ENCODE results near the gene GEN1.

Gene GEN1, protein sequence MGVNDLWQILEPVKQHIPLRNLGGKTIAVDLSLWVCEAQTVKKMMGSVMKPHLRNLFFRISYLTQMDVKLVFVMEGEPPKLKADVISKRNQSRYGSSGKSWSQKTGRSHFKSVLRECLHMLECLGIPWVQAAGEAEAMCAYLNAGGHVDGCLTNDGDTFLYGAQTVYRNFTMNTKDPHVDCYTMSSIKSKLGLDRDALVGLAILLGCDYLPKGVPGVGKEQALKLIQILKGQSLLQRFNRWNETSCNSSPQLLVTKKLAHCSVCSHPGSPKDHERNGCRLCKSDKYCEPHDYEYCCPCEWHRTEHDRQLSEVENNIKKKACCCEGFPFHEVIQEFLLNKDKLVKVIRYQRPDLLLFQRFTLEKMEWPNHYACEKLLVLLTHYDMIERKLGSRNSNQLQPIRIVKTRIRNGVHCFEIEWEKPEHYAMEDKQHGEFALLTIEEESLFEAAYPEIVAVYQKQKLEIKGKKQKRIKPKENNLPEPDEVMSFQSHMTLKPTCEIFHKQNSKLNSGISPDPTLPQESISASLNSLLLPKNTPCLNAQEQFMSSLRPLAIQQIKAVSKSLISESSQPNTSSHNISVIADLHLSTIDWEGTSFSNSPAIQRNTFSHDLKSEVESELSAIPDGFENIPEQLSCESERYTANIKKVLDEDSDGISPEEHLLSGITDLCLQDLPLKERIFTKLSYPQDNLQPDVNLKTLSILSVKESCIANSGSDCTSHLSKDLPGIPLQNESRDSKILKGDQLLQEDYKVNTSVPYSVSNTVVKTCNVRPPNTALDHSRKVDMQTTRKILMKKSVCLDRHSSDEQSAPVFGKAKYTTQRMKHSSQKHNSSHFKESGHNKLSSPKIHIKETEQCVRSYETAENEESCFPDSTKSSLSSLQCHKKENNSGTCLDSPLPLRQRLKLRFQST

DNA sequence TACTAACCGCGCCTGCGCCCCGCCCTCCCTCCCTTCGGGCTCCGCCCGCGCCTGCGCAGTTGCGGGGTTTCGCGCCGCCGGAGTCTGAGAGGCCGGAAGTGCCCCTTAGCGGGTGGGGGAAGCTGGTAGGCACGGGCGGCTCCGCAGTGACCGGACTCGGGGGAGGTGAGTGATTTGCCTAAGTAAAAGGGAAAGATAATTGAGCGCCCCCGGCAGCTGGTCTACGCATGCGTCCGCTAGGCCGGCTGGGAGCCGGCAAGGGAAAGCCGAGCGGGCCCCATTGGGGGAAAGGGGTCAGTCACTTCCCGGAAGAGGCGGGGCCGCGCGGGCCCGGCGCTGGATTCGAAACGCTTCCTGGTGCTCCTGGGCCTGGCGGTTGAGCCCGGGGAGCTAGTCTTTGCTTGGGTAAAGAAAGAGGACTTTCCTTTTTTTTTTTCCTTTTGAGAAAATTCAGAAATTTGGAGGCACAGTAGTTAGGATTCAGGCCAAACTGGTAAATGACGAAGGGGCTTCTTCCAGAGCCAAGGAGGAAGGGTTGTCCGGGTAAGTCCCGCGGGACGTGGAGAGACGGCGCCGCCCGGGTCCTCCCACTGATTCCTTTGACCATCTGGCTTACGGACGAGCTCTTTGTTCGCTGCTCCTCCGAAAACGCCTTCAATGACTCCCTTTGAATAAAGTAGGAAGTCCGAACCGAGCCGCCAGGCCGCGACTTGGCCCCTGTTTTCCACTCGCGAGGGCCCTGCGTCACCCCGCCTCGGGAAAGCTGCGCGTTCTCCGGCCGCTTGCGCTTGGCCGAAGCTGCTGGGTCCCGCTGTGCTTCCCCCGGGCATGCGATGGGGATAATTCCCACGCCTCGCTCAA, at the start of gene GEN1, which contains the start of gene SMC6:
Gene GEN1 (plus strand): TSS at position 336 of the 861 bp plus-strand sequence. CDS start 5,806 bp downstream, outside the sequence.
Gene SMC6 (minus strand): TSS at position 8 of the 861 bp plus-strand sequence. CDS start 7,864 bp downstream, outside the sequence.
- DNase-seq: peak; percentile 88

DNA sequence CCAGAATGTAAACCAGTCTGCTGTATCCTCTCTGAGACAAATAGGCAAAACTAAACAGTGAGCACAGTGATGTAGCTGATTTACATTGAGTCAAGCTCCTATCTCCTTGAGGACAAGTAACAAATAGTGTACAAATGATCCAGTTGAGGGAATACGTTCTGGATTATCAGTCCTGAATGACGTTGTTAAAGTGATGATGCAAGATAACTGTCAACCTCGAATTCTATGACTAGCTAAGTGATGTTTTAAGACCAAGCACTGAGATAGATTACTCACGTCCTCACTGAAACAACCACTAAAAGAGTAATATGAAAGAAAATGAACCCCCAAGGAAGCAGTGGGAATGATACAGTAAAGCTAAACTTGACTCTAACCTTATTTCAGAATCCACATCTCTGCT, 47.1 kb upstream of the GEN1 start:
- DNase-seq: no peak

DNA sequence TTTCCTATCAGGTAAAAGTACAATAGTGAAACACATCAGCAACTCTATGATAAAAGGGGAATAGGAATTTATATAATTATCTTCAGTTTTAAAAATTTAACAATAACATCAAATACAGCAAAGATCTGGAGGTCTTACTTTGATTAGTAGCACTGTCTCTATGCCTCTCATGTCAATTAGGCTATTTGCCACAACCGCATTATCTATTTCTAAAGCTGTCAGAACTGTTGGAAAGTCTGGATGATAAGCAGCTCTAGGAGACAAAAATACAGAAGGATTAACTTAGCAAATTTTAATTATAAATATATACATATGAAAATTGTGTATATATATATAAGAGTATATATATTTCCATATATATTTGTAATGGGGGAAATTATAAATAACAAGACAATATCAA, 45.4 kb upstream of the GEN1 start:
- DNase-seq: no peak

DNA sequence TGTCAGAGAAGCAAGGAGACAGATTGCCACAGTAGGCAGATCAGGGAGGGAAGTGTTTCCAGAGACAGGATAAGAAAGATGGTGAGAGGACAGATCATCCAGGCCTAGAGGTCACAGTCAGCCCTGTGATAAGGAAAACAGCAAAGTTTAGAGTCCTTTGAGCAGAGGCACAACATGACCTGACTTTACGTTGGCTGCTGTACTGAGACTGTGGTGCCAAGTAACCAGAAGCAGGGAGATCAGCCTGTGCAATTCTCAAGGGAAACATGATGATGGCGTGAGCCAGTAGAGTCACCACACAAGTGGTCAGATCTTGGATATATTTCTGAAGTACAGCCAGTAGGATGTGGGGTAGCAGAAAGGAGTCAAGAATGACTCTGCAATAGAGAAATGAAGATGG, 44.0 kb upstream of the GEN1 start:
- DNase-seq: no peak

DNA sequence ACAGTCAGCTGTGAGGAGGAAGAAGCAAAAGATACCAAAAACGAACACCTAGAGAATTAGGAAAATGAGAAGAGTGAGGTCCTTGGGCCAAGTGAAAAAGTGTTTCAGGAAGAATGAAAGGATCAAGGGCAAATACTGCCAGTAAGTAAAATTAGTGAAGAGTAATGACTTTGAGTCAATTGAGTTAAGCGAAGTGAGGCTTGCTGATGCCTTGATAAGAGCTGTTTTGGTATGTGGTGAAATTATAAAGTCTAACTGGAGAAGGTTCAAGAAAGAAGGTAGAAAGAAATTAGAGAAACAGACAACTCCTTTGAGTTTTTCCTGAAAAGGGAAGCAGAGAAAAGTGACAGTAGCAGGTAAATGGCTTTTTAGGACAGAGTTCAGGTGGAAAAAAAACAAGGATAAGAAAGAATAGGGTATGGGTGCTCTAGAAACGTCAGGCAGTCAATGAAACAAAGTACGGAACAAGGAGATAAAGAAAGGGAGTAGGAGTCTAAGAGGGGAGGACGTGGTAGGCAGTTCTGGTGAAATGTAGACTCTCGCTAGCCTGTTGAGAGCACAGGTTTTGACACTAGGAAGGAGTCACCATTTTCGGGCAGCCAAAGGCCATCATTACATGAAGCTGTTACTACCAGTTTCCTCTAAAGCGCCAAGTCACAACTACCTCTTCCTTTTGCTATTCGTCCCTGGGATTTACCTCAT, 43.2 kb upstream of the GEN1 start:
- no peak for DNase-seq

DNA sequence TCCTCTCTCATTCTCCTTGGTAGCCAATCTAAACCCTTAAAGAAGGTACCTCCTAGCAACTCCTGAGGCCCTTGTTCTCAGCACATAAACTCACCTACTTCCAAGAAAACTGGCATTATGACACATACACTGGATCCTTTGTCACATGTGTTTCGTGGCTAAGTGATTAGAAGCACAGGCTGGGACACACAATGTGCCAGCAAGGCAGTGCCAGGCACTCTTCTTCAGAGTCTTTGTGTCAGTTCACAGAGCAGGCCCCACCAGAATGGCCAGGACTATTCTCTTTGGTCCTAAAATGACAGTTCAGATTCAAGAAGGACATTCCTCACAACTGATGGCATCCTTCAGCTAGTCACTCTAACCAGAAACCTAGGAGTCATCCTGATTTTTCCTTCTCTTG, 40.6 kb upstream of the GEN1 start:
- no peak for DNase-seq

DNA sequence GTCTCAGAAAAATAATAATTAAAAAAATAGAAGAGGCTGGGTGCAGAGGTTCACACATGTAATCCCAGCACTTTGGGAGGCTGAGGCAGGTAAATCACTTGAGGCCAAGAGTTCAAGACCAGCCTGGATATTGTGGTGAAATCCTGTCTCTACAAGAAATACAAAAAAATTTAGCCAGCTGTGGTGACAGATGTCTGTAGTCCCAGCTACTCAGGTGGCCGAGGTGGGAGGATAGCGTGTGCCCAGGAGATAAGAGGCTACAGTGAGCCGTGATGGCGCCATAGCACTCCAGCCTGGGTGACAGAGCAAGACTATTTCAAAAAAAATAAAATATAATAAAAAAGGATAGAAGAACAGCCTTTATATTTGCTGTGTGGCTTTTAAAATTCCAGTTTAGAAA, 36.3 kb upstream of the GEN1 start:
- DNase-seq: no peak

DNA sequence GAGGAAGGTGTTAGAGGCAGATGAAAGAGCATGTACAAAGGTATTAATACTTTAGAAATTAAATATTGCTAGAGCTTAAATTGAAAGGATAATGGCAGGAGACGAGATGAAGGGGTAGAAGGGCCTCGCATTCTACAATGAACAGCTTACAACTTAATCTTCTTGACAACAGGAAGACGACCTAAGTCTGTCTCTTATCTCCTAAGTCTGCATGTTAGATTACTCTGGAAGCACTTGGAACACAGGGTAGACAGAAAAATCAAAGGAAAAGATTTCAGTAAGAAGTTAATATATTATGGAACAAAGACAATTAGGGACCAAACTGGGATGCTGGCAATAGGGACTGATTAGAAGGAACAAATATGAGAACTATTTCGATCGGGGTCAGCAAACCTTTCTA, 35.2 kb upstream of the GEN1 start:
- no peak for DNase-seq

DNA sequence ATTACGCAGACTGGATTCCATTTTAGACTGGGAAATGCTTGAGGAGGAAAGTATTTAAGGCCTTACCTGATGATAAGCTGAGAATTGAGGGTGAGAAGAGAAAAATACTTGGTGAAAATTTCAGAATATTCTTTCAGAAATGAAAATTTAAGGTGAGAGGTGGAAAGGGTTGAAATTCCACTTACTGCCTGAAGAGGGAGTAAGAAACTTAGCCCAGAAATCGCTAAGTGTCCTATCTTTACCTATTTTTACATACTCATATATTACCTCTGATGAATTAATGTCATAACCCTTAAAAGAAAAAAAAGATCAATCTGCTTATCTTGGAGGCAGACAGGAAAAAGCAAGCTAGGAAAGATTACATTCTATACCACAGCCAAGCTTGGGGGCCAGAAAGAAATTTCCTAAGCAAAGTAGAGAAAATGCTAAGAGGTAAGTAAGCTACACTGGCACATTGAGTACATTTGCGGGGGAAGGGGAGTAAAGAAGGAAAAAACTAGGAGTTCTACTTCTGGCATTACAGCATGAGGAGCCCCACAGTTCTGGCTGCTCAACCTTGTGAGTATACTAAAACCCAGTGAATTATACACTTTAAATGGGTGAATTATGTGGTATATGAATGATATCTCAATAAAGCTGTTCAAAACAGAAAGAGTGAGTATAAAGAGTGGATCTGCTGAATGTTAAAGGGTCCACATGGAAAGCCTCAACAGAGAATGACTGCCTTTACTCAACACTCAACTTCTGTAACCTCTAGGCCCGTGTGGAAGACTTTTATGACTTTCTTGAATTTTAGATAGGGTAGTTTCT, 34.2 kb upstream of the GEN1 start:
- no peak for DNase-seq

DNA sequence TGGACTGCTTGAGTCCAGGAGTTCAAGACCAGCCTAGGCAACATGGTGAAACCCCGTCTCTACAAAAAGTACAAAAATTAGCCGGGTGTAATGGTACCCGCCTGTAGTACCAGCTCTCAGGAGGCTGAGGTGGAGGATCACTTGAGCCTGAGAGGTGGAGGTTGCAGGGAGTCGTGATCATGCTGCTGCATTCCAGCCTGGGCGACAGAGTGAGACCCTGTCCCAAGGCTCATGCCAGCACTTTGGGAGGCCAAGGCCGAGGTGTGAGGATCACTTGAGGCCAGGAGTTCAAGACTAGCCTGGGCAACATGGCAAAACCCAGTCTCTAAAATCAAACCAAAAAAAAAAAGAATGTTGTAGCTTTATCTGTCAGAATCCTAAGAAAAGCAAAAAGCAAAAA, 25.7 kb upstream of the GEN1 start:
- no peak for DNase-seq

DNA sequence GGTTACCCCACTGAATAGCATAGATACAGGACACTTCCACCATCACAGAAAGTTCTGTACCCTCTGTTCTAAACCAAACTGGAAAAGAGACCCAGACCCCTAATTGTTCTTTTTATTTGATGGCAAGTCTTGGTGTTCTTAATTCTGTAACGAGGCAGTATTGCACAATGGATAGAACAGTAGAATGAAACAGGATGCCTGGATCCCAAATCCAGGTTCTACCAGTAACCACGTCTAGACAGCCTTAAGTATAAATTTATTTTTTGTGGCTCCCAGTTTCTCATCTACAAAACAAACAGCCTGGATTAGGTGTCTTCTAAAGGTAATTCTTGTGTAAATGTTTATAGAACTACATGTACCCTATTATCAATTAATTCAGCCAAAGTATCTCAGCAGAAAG, 24.1 kb upstream of the GEN1 start:
- no peak for DNase-seq

DNA sequence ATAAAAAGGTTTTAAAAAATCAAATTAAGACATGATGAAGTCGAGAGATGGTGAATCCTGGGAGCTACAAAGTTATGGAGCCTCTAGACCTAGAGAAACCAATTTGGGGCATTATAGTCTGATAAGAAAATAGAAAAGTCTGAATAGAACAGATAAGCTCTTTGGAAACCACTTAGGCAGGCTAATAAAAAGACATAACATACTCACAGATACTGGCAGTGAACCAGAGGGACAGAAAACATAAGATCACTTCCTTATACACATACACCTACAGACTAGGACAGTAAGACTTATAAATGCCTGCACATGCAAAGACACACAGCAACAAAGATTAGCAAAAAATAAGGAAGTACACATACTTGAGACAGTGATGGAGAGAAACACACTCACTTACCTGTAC, 20.3 kb upstream of the GEN1 start:
- DNase-seq: no peak

DNA sequence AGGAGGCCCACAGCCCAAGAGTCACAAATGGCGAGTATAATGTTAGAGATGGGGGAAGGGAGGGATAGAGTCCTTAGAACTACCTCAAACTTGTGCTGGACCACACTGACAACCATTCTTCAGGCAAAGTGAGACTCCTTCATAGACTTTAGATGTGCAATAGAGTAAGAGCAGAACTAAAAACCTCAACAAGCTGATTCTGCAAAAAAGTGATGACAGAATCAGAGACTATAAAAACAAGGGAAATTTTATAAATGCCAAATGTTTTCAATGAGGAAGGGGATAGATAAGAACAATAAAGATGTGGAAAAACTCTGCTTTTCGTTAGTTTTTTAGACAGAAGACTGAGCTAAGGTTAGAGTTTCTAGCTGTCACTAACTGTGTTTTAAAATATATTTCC, 18.1 kb upstream of the GEN1 start:
- no peak for DNase-seq

DNA sequence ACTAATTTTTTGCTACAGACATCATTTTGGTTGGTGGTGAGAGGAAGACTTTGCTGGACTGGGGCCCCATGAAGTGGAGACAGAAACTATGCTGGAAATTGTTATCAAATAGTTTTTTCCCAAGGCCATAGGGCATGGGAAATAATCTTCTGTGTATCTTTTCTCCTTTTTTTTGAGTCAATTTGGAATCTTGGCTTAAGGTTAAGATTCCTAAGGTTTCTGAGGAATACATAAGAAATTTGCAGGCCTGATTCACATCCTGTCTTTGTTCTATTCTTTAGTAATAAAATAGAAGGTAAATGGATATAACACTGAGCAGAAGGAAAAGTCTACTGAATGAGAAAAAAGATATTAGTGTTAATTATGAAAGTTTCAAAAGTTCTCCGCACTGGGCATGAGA, 16.9 kb upstream of the GEN1 start:
- no peak for DNase-seq

DNA sequence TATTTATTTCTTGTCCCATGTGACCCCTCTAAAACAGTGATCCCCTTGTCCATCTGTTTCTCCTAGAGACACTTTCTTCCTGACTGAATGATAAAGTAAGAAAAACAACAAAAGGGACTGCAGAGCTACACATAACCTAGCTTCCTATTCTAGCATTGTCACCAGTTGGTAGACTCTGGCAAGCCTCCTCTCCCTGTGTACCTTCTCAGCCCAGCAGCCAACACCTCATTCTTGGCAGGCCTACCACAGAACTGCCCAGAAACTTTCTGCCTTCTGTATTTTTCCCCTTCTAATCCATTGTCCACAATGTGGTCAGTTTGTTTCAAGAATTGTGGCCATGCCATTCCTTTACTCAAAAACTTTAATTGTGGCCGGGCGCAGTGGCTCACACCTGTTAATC, 13.7 kb upstream of the GEN1 start:
- DNase-seq: no peak

DNA sequence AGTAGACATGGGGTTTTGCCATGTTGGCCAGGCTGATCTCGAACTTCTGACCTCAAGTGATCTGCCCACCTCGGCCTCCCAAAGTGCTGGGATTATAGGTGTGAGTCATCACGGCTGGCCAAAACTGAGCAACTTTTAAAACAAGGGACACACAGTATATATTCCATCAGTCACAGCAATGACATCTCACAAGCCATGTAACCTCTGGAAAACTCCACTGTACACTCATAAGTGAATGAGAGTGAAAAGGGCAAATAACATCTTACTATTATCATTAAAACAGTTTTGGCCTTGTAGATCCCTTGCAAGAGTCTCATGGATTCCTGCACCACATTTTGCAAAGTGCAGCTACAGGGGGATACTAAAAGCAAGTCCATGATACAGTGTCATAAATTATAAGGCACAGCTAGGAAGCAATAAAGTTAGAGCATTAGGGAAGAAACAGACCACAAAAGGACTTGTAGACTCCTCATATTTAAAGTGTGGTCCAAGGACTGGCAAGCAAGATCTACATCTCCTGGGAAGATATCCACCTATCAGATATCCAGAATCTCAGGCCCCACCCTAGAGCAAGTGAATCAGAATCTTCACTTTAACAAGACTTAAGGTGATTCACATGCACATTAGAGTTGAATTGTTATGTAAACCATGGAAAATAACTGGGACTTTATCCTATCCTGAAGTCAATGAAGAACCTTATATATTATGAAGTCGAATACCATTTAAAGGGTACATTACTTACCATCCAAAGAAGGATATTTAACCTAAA, 6.1 kb upstream of the GEN1 start:
- DNase-seq: no peak

DNA sequence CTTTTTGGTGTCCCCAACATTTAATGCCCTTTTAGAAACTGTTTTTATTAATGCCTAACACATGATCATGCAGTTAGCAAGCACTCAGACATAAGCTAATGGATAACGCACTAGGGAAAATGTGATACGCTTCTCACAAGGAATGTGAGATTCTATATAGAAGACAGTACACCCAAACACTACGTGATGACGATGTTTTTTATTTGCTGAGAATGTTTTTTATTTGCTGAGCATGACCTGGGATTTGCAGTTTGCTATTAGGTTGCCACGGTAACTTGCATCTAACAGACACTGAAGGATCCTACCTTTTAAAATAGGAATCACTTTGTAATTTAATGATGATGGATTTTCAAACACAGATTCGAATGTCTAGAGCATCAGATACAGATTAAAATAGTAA, 5.2 kb upstream of the GEN1 start:
- no peak for DNase-seq

DNA sequence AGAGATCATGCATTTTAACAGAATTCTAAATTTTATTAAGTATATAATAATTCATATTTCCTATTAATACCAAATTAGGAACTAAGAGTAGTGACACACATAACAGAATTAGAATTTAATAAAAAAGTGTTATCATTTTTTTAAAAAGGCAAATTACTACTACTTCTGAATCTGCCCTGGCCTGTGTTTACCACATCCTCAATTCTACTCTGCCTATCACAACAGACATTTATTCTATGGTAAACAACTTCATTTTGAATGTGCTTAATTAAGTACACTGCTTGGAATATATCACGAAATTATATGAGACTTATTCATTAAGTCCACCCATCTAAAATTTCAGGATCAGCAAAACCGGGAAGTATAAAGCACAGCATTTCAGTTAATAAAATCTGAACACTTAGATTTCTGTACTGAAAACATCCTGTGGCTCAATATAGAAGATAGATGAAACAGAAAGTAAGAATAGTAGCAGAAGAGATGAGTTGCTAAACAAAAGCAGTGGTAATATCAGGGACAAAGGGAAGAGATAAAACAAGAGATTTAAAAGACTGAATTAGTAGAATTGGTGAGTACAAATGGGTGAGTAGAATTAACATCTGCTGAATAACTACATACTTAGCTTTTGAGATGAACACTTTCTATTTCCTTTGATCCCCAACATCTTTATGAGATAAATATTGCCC, 4.0 kb upstream of the GEN1 start:
- no peak for DNase-seq

DNA sequence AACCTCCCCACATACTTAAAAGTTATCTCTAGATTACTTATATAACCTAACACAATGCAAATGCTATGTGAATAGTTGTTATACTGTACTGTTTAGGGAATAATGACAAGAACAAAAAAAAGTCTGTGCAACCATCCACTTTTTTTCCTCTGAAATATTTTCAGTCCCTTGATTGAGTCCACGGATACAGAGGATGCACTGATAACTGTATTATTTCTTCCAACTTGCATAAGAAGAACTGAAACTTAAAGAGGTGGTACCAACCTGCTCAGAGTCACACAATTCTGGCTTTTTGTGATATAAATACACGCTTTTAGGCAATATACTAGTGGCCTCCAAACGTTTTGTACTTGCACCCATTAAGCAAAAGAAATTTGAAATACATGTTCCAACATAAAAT, 1.7 kb upstream of the GEN1 start:
- DNase-seq: peak; percentile 17
